Measurements from ENCODE around the gene CAD. TPM values are rescaled to one million over a fixed set of nuclear protein-coding genes. Genes with fewer than 3 reads are reported as not detected.
"Not testable (repeated sequence)": the region's sequence is repeated elsewhere in the genome, so short reads cannot be mapped to it uniquely, and the experiment has no call there.

The CAD gene
- total RNA-seq, 2 donors from 2014 or later = 12.7 to 15.2 TPM

DNA sequence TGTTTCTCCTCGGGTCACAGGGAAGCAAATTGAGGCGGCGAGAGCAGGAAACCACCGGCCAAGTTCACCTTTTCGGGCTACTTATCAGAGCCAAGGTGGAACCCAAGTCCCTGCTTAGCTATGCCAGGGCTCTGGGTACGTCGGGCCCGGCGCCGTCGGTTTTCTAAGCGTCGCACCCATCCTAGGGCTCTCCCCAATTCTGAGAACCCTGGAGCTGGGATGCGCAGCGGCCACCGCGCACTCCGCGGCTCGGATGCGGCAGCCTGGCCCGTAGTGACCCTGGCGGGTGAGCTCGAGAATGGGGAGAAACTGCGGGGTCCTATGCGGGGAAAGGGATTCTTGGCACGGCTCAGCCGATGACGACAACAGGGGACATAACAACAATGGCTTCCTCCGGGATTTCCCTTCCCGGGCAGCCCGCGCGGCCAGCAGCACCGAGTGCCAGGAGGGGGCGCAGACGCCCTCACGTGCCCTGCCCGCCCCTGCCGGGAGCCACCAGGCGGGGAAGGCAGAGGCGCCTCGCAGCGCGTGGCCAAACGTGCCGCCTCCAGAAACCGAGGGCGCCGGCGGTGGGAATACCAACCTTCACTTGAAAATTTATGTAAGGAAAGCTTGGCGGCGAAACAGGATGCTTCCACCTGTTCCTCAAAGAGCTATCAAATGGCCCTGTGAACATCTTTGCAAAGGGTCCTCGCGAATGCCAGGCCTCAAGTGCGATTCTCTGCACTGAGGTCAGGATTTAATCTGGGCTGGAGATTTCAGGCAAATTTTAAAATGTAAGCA lies 47.8 kb downstream of the CAD start:
- ATAC-seq (peak; percentile 67 to 72), DNase-seq (peak; percentile 82)
- intact Hi-C loops (cut with DNase I) = no loop called here

DNA sequence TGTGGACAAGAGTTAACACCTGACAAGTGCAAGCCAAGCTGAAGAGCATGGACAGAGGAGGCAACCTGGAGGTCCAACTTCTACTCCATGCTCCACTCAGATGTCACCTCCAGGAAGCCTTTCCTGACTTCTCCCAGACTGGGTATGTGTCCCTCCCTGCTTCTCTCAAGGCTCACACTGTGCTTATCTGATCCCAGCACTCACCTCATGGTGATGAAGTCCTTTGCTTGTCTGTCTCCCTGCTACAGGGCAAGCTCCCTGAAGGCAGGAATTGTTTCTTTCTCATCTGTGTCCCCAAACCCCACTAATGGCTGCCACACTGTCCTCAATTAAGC lies 48.3 kb downstream of the CAD start:
- intact Hi-C loops (cut with DNase I) = no loop called here
- ATAC-seq (no peak), DNase-seq (no peak)

DNA sequence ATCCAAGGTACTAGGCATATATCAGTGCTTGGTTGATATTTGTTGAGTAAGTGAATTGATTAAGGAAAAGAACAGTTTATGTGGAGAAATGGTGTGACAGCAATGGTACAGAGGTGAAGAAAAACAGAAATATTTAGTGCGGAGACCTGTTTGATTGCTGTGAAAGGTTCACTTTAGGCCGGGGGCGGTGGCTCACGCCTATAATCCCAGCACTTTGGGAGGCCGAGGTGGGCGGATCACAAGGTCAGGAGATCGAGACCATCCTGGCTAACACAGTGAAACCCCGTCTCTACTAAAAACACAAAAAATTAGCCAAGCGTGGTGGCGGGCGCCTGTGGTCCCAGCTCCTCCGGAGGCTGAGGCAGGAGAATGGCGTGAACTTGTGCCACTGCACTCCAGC lies 51.1 kb downstream of the CAD start:
- ATAC-seq; DNase-seq; intact Hi-C loops (cut with DNase I): not testable (repeated sequence)

DNA sequence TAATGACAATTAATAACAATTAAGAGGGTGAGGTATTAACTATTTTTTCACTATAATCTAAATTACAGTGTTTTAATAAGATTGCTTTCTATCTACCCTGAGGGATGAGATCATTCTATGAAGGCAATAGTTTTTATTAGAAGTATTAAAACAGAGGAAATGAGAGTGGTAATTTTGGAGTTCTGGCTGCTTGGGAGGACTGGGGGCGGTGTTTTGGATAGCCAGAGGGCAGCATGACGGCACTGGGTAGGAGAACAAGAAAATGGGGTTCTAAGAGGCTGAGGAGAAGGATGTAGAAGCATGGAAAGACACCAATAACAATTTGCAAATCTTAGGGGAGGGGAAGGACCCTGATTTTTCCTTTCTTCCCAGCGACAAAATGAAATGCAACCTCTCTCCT lies 53.0 kb downstream of the CAD start:
- intact Hi-C loops (cut with DNase I) = no loop called here
- DNase-seq (no peak), ATAC-seq (no peak)

DNA sequence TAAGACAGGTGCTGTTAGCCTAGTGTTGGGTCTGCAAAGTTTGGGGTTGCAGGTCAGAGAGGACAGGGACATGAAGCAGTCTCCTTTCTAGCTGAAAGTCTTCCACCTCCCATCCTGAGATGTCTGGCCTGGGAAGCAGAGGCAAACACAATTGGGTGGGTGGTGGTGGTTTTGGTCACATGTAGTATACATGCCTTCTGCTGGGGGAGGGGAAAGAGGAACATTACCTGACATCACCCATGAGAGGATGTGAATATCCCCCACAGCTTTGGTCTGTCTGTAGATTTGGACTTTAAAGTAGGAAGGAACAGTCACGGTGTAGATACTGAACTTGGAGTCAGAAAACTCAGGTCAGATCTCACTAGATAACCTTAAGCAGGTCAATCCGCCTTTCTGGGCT lies 53.5 kb downstream of the CAD start:
- intact Hi-C loops (cut with DNase I) = no loop called here
- no peak for DNase-seq
- ATAC-seq = no peak

DNA sequence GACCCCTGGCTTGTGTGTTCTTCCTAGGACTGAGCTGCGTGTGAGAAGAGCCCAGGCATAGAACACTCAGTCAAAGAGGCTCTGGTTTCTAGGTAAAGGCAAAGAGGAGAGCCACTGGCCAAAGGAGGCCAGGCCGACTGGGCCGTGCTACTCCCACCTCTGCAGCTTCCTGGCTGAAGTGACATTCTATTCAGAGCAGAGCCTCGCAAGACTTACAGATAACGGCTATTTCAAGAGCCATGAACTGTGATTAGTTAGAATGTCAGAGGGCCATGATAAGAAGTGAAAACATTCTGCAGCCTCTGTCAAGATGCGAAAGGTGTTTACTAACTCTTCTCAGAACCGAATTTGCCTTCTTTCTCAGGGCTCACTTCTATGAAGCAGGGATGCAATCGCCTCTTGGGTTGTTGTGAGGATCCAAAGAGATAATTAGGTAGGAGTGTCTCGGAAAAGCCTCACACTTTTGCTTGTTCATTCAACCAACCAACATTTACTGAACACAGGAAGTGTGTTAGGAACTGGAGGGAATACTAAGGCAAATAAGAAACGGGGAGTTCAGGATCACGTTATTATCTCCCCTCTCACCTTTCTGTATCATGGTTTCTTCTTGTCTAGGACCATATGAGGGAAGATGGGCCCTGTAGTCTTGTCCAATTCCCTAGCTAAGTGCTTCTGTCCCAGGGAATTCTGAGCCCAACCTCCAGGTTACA lies 54.6 kb downstream of the CAD start:
- no peak for DNase-seq
- intact Hi-C loops (cut with DNase I) = no loop called here
- ATAC-seq = peak; percentile 83 to 85

DNA sequence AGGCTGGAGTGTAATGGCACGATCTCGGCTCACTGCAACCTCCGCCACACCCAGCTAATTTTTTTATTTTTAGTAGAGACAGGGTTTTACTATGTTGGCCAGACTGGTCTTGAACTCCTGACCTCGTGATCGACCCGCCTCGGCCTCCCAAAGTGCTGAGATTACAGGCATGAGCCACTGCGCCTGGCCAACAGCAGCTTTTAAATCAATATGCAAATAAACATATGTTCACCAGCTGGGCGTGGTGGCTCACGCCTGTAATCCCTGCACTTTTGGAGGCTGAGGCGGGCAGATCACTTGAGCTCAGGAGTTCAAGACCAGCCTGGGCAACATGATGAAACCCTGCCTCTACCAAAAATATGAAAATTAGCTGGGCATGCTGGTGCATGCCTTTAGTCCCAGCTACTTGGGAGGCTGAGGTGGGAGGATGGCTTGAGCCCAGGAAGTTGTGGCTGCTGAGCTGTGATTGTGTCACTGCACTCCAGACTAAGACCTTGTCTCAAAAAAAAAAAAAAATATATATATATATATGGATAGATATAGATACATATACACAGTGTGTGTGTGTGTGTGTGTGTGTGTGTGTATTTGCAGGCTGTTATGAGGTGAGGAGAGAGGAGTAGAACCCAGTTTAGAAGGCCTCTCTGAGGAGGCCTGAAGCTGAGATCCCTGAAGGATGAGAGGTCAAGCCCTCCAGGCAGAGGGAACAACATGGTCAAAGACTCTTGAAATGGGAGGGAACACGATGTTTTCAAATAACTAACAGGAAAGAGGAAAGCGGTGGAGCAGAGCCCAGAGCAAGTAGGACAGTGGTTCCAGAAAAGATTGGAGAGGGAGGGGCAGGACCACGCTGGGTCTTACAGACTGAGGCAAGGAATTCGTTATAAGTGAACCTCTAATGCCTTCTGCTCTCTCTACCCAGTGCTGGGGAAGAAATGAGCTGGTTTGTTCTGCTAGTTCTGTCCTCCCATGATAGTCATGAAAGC lies 55.7 kb downstream of the CAD start:
- ATAC-seq; DNase-seq; intact Hi-C loops (cut with DNase I): not testable (repeated sequence)

DNA sequence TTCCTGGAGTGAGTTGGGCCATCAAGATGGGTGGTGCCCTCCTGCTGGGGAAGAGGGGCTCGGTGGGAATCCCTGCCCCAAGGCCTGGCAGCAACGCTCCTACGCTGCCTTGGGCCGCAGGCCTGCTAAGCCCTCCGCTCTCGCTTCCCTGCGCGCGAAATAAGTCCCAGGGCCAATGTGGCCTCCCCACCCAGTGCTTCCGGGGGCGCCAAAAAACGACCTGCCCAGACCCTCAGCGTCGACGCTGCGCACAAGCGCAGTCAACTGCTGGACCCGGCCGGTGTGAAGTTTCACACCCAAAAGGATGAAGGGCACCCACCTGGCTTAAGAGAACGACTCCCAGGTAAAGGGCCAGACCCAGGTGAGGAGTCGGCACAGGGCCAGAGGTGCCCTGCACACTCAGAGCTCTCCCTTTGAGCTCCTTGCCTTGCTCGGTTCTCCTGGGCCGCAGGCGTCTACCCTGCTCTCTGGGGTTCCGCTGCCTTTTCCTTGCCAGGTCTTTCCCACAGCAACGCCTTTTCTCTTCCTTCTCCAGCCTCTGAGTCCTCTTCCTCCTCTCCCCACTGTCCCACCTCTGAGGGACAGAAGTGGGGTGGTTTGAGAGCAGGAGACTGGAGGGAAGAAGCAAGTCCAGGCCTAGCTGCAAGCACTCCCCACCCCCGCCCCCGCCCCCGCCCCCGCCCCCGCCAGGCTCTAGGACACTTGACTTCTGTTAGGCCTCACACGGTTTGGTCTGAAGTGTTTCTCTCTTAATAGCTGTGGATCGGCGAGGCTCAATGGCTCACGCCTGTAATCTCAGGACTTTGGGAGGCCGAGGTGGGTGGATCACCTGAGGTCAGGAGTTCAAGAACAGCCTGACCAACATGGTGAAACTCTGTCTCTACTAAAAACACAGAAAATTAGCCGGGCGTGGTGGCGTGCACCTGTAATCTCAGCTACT lies 58.3 kb downstream of the CAD start, which contains the start of gene DNAJC5G:
Gene DNAJC5G (plus strand): TSS at position 223 of the 940 bp plus-strand sequence. CDS start 1,296 bp downstream, outside the sequence.
- intact Hi-C loops (cut with DNase I) = no loop called here
- ATAC-seq (no peak), DNase-seq (no peak)

DNA sequence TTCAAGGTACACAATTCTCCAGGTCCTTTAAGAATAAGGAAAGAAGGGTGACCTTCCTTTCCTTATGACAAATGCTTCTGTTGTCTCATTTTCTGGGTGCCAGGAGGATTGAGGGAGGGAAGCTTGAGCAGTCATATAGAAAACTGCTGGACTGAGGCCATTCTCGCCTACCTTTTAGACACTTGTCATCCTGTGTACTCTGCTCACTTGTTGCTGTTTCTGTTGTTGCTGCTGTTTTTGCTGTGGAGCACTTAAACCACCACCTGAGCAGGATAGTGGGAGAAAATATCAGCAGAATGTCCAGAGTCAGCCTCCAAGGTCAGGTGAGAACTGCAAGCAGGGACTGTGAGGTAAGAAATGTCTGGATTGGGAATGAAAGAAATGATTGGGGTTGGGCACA lies 60.8 kb downstream of the CAD start:
- intact Hi-C loops (cut with DNase I) = no loop called here
- ATAC-seq = no peak

DNA sequence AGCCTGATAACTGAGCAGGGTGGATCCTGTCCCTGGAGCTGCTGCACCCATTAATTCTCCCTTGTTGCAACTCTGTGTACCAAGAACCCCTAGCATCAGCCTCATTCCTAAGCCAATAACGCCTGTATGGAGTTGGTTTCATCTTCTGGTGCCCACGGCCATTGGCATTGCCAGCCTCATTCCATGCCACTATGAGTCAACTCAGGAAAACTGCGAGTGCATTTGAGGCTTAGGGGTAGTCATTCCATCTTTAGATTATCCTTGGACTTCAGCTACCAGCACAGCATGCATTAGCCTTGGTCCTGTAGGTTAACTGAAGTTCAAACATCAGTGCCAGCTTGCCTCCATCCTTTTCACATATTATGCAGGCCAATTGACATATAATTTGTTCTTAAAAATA lies 63.7 kb downstream of the CAD start:
- ATAC-seq (no peak), DNase-seq (no peak)
- intact Hi-C loops (cut with DNase I) = loop anchor here in 1 of 2 donors (10.0 kb wide), 1 partner anchor 186 kb away; no protein-coding TSS in a partner anchor

More for the DNA sequence above, 60.8 kb downstream of the CAD start:
- no peak for DNase-seq

DNA sequence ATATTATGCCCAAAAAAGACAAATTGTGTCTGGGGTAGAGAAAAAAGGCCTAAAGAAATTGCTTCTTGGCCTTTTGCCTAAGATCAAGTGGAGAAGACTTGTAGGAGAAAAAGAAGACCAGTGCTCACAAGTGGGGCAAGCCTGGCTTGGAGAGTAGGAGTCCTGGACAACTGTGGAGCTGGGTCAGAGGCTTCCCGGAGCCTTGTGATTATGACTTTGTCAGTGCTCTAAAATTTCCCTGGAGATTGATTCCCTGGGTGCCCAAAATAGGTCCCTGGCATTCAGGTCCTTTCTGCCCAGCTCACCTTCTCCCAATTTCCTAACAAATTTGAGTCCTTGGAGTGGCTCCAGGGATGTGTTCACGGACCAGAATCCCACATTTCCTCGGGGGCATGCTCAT lies 64.3 kb downstream of the CAD start:
- DNase-seq (no peak), ATAC-seq (no peak)
- intact Hi-C loops (cut with DNase I) = loop anchor here in 1 of 2 donors (10.0 kb wide), 1 partner anchor 187 kb away; no protein-coding TSS in a partner anchor

DNA sequence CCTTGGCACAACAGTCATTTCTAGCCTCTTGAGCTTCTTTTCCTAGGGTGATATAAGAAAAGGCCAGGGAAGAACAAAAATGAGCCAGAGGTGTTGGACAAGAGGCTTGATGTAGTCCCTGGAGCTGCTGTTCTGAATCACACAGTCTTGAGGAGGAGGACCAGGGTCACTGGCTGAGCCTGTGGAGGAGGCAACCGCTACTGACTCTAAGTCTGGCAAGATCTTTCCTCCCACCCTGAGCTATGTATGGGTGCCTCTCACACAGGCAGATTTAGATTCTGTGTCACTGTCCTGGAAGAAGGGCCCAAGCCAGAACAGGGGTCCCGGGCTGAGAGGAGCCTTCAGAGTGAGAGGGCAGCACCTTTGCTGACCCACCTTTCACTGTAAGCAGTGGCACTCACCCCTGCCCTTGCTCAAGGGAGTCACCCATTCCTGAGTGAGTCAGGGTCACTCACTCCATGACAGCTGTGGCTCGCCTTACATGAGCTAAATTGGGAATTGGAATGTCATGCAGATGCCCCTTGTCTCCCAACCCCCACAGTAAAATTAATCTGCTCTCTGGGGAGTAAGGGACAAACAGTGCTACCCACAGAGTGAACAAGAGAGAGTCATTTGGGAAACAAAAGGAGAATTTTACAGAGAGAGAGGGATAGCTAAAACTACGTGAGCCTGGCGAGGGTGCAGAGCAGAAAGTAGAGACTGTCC lies 64.8 kb downstream of the CAD start, which contains the start of gene TRIM54:
Gene TRIM54 (plus strand): TSS at position 575 of the 705 bp plus-strand sequence. CDS start 303 bp downstream, outside the sequence.
- intact Hi-C loops (cut with DNase I) = loop anchor here in 1 of 2 donors (10.0 kb wide), 1 partner anchor 187 kb away; no protein-coding TSS in a partner anchor
- ATAC-seq = peak; percentile 84 to 89
- DNase-seq = no peak

DNA sequence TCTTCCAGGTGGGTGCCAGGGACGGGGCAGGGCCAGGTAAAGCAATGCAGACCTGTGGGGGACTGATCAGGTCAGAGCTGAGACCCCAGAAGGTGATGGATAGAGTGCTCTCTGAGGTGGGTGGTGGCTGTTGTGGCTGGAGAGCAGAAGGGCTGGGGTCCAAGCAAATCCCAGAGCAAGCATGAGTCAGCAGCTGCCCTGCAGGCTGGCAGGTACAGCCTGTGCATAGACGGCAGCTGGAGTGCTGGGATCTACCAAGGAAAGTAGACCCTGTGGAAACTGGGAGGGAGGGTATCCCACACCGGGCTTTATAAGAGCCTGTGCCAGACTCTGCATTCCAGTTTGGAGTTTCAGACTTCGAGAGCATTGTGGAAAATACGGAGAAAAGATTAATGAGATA lies 65.7 kb downstream of the CAD start:
- peak; percentile 62 to 83 for ATAC-seq
- intact Hi-C loops (cut with DNase I) = loop anchor here in 1 of 2 donors (10.0 kb wide), 1 partner anchor 188 kb away; no protein-coding TSS in a partner anchor
- DNase-seq = peak; percentile 36

DNA sequence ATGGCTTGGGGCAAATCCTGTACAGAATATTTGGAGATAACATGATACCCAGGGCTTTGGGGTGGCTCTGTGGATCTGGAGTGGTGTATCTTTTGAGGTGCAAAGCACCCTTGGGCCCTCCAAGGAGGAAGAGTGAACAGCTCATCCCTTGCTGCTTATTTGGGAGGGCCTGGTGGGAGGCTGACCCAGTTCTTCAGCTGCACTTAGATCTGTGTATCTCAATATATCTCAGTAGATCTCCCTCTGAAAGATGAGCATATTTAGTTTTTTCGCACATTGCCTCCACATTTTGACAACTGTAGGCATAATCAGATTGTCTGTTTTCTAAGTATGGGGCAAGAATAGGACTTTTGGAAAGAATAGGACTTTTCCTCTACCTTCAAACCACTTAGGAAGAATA lies 67.8 kb downstream of the CAD start:
- intact Hi-C loops (cut with DNase I) = loop anchor here in 1 of 2 donors (10.0 kb wide), 1 partner anchor 190 kb away; no protein-coding TSS in a partner anchor
- DNase-seq = no peak
- no peak for ATAC-seq

DNA sequence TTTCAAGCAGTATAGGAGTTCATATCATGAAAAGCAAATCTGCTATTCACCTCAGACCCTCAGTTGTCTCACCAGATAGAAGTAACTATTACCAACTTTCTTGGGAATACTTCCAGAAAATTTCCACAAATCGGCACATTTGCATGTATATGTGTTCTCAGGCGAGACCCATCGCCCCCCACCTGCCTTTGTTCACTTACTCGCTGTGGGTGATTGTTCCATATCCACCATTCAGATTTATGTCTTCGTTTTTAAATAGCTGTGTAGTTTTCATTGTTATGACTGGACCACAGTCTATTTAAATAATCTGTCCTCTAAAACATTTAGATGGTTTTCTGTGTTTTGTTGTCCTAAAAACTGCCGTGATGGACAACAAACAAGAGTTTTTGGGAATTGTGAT lies 68.3 kb downstream of the CAD start:
- DNase-seq (no peak), ATAC-seq (no peak)
- intact Hi-C loops (cut with DNase I) = loop anchor here in 1 of 2 donors (10.0 kb wide), 1 partner anchor 191 kb away; no protein-coding TSS in a partner anchor

DNA sequence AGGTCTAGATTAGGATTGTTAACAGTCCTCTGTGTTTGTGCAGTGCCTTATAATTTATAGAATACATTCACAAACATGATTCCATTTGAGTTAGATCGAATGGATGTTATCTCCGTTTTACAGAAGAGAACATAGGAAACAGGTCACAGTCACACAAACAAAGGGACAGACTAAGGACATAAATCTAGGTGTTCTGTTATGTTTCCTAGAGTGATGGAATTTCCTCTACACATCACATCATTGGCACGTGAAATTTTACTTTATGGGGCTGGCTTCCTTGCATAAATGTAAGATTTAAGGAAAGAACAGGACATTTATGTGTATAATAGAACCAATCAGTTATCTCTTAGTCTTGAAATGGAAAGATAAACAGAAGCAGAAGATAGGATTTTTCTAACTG lies 71.4 kb downstream of the CAD start:
- ATAC-seq (no peak), DNase-seq (no peak)
- intact Hi-C loops (cut with DNase I) = loop anchor here in 1 of 2 donors (10.0 kb wide), 1 partner anchor 194 kb away; no protein-coding TSS in a partner anchor

DNA sequence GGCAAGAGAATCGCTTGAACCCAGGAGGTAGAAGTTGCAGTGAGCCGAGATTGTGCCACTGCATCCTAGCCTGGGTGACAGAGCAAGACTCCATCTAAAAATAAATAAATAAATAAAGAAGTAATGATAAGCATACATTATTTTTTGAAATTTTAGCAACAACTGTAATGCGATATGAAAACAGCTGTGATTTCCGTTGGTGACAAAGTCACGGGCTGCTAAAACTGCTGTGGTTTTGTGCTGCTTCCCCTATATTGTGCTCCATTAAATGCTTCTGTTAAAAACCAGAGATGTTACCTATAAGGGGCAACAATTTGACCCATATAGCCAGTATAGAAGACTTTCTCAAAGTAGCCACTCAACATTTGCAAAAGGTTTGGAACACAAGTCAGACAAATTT lies 73.4 kb downstream of the CAD start:
- no peak for DNase-seq
- ATAC-seq = no peak
- intact Hi-C loops (cut with DNase I) = loop anchor here in 1 of 2 donors (10.0 kb wide), 1 partner anchor 46 kb away; no protein-coding TSS in a partner anchor

All from left cardiac atrium (tissue), 4 donors.